Trophoblast cell (in vitro differentiated cells and primary cell): ENCODE measurements around the gene BABAM2.

Experiments used
- DNase-seq, 2 donors: peaks; one replicate each; pipeline ENCODE4 v3.0.0-alpha.2; 2016
- H2AFZ ChIP-seq: 2 replicates; pipeline ENCODE4 v1.6.1; 2013; ENCODE audit warnings: low read length, moderate library complexity, mild to moderate bottlenecking; ENCODE audit not compliant: insufficient read depth, poor library complexity
- H2AK5ac ChIP-seq: 2 replicates; pipeline ENCODE4 v1.6.1; 2013; ENCODE audit warnings: mild to moderate bottlenecking, low read length
- H2BK120ac ChIP-seq: 2 replicates; pipeline ENCODE4 v1.6.1; 2013; ENCODE audit warnings: low read length, mild to moderate bottlenecking, moderate library complexity; ENCODE audit not compliant: insufficient read depth, poor library complexity
- H2BK12ac ChIP-seq: 2 replicates; pipeline ENCODE4 v1.6.1; 2013; ENCODE audit warnings: mild to moderate bottlenecking, low read length, moderate library complexity
- H2BK5ac ChIP-seq: 2 replicates; pipeline ENCODE4 v1.6.1; 2013; ENCODE audit warnings: low read length, low read depth, moderate library complexity, mild to moderate bottlenecking; ENCODE audit not compliant: poor library complexity
- H3K14ac ChIP-seq: 2 replicates; pipeline ENCODE4 v1.6.1; 2013; ENCODE audit warnings: mild to moderate bottlenecking, low read length
- H3K18ac ChIP-seq: 2 replicates; pipeline ENCODE4 v1.6.1; 2013; ENCODE audit warnings: mild to moderate bottlenecking, low read length
- H3K23ac ChIP-seq: 2 replicates; pipeline ENCODE4 v1.6.1; 2013; ENCODE audit warnings: low read length
- H3K27ac ChIP-seq: 2 replicates; pipeline ENCODE4 v1.5.1; 2013; ENCODE audit warnings: low read depth, mild to moderate bottlenecking, inconsistent platforms, low read length, moderate library complexity
- H3K27me3 ChIP-seq: 2 replicates; pipeline ENCODE4 v1.6.1; 2013; ENCODE audit warnings: inconsistent platforms, mild to moderate bottlenecking, low read length, moderate library complexity; ENCODE audit not compliant: insufficient read depth
- H3K36me3 ChIP-seq, 2 experiments: 1 replicate in 1 of 2; 2 replicates in 1 of 2; pipeline ENCODE4 v1.6.1; 2013; ENCODE audit warnings: low read length in 2 of 2, mild to moderate bottlenecking in 2 of 2, moderate library complexity in 1 of 2; ENCODE audit not compliant: insufficient read depth in 2 of 2, control insufficient read depth in 1 of 2
- H3K4ac ChIP-seq: 2 replicates; pipeline ENCODE4 v1.6.1; 2013; ENCODE audit warnings: low read depth, mild to moderate bottlenecking, low read length, moderate library complexity
- H3K4me1 ChIP-seq, 2 experiments: 1 replicate in 1 of 2; 2 replicates in 1 of 2; pipeline ENCODE4 v1.6.1; 2013; ENCODE audit warnings: low read length in 2 of 2, mild to moderate bottlenecking in 2 of 2, moderate library complexity in 1 of 2; ENCODE audit not compliant: insufficient read depth in 2 of 2, control insufficient read depth in 1 of 2
- H3K4me2 ChIP-seq: 2 replicates; pipeline ENCODE4 v1.6.1; 2013; ENCODE audit warnings: inconsistent platforms, mild to moderate bottlenecking, low read length, moderate library complexity
- H3K4me3 ChIP-seq: 2 replicates; pipeline ENCODE4 v1.5.1; 2013; ENCODE audit warnings: mild to moderate bottlenecking, low read depth, low read length, inconsistent platforms
- H3K79me1 ChIP-seq: one replicate; pipeline ENCODE4 v1.6.1; 2013; ENCODE audit warnings: low read length
- H3K79me2 ChIP-seq: 2 replicates; pipeline ENCODE4 v1.6.1; 2013; ENCODE audit warnings: low read length, mild to moderate bottlenecking; ENCODE audit not compliant: control insufficient read depth, insufficient read depth, poor library complexity
- H3K9ac ChIP-seq: 2 replicates; pipeline ENCODE4 v1.6.1; 2013; ENCODE audit warnings: mild to moderate bottlenecking, low read length
- H3K9me3 ChIP-seq: 2 replicates; pipeline ENCODE4 v1.6.1; 2013; ENCODE audit warnings: low read depth, mild to moderate bottlenecking, control low read depth, inconsistent platforms, low read length; ENCODE audit not compliant: insufficient read depth
- H4K12ac ChIP-seq: 2 replicates; pipeline ENCODE4 v1.6.1; 2013; ENCODE audit warnings: low read depth, mild to moderate bottlenecking, low read length, moderate library complexity
- H4K8ac ChIP-seq: 2 replicates; pipeline ENCODE4 v1.6.1; 2013; ENCODE audit warnings: low read depth, mild to moderate bottlenecking, low read length, moderate library complexity
- H4K91ac ChIP-seq: one replicate; pipeline ENCODE4 v1.6.1; 2013; ENCODE audit warnings: low read depth, mild to moderate bottlenecking, low read length, moderate library complexity
- WGBS: extraction: QIAGEN DNeasy Blood & Tissue Kit; methylation state at CpG from one replicate; pipeline ENCODE4 v1.1.7; 2013; ENCODE audit warnings: missing lambda C conversion rate; ENCODE audit not compliant: insufficient read length, insufficient coverage; ENCODE audit errors: extremely low coverage; 5-methylcytosine and 5-hydroxymethylcytosine counted together

BABAM2 gene

GRCh38 chr2:28085201-28085600 is 194.7 kb downstream of the BABAM2 start:
- H3K4me2 ChIP-seq = no peak overlapping the region
- no peak overlapping the region for H2BK5ac ChIP-seq
- H3K27ac ChIP-seq = no peak overlapping the region
- no peak for DNase-seq
- no peak overlapping the region for H3K4ac ChIP-seq
- H3K36me3 ChIP-seq = no peaks in the 10 kb centered on the region
- H4K91ac ChIP-seq = no peak overlapping the region
- no CpG with 5 or more reads among the region's 2 CpGs for WGBS
- no peaks in the 10 kb centered on the region for H3K9me3 ChIP-seq
- H2BK120ac ChIP-seq = no peak overlapping the region
- no peak overlapping the region for H2AFZ ChIP-seq
- H3K79me1 ChIP-seq = no peaks in the 10 kb centered on the region
- H3K18ac ChIP-seq = no peak overlapping the region
- H3K79me2 ChIP-seq = no peaks in the 10 kb centered on the region
- H3K4me1 ChIP-seq = no peaks in the 10 kb centered on the region
- H3K27me3 ChIP-seq = no peaks in the 10 kb centered on the region
- no peak overlapping the region for H3K23ac ChIP-seq
- H3K14ac ChIP-seq = no peak overlapping the region
- no peak overlapping the region for H3K4me3 ChIP-seq
- no peak overlapping the region for H4K12ac ChIP-seq
- H4K8ac ChIP-seq = no peak overlapping the region
- no peak overlapping the region for H2AK5ac ChIP-seq
- no peak overlapping the region for H2BK12ac ChIP-seq
- H3K9ac ChIP-seq = no peak overlapping the region

GRCh38 chr2:28086611-28087010 is 196.1 kb downstream of the BABAM2 start:
- Histone ChIP-seq H3K23ac (no peak overlapping the region), H3K79me2 (no peaks in the 10 kb centered on the region), H3K4me3 (no peak overlapping the region), H3K9ac (no peak overlapping the region), H4K91ac (no peak overlapping the region), H3K14ac (no peak overlapping the region), H3K27me3 (no peaks in the 10 kb centered on the region), H3K79me1 (no peaks in the 10 kb centered on the region), H2BK12ac (no peak overlapping the region), H3K9me3 (no peaks in the 10 kb centered on the region), H3K27ac (no peak overlapping the region), H4K8ac (no peak overlapping the region), H3K4me2 (no peak overlapping the region), H3K4ac (no peak overlapping the region), H4K12ac (no peak overlapping the region), H3K36me3 (no peaks in the 10 kb centered on the region), H2AFZ (no peak overlapping the region), H2BK120ac (no peak overlapping the region), H2BK5ac (no peak overlapping the region), H2AK5ac (no peak overlapping the region), H3K18ac (no peak overlapping the region), H3K4me1 (no peaks in the 10 kb centered on the region)
- no CpG with 5 or more reads among the region's 3 CpGs for WGBS
- no peak for DNase-seq

GRCh38 chr2:28088970-28089369 is 198.4 kb downstream of the BABAM2 start:
- H3K18ac ChIP-seq = no peak overlapping the region
- no peaks in the 10 kb centered on the region for H3K9me3 ChIP-seq
- no peak overlapping the region for H3K4me2 ChIP-seq
- no peaks in the 10 kb centered on the region for H3K4me1 ChIP-seq
- H4K12ac ChIP-seq = no peak overlapping the region
- H3K36me3 ChIP-seq = no peaks in the 10 kb centered on the region
- no peak overlapping the region for H3K4ac ChIP-seq
- H2AFZ ChIP-seq = no peak overlapping the region
- H2BK12ac ChIP-seq = no peak overlapping the region
- H4K8ac ChIP-seq = no peak overlapping the region
- no peaks in the 10 kb centered on the region for H3K79me1 ChIP-seq
- no CpG with 5 or more reads among the region's 4 CpGs for WGBS
- H2AK5ac ChIP-seq = no peak overlapping the region
- no peaks in the 10 kb centered on the region for H3K27me3 ChIP-seq
- no peak overlapping the region for H3K14ac ChIP-seq
- H3K4me3 ChIP-seq = no peak overlapping the region
- H3K9ac ChIP-seq = no peak overlapping the region
- H3K23ac ChIP-seq = no peak overlapping the region
- H3K79me2 ChIP-seq = no peaks in the 10 kb centered on the region
- DNase-seq = peak in 1 of 2 donors; percentile 26
- no peak overlapping the region for H2BK5ac ChIP-seq
- no peak overlapping the region for H4K91ac ChIP-seq
- H3K27ac ChIP-seq = no peak overlapping the region
- H2BK120ac ChIP-seq = no peak overlapping the region

- Histone ChIP-seq H3K4me3 (no peak overlapping the region), H3K27ac (no peak overlapping the region), H3K9me3 (no peaks in the 10 kb centered on the region), H3K9ac (no peak overlapping the region), H3K18ac (no peak overlapping the region), H2AFZ (no peak overlapping the region), H3K23ac (no peak overlapping the region), H2BK12ac (no peak overlapping the region), H3K36me3 (no peaks in the 10 kb centered on the region), H4K91ac (no peak overlapping the region), H3K79me1 (no peaks in the 10 kb centered on the region), H2BK5ac (no peak overlapping the region), H3K14ac (no peak overlapping the region), H3K4me1 (no peaks in the 10 kb centered on the region), H2AK5ac (no peak overlapping the region), H3K4ac (no peak overlapping the region), H3K79me2 (no peaks in the 10 kb centered on the region), H4K8ac (no peak overlapping the region), H2BK120ac (no peak overlapping the region), H3K4me2 (no peak overlapping the region), H4K12ac (no peak overlapping the region), H3K27me3 (no peaks in the 10 kb centered on the region)
- WGBS = no CpG with 5 or more reads among the region's 1 CpG
- DNase-seq = no peak
Observed at GRCh38 chr2:28089486-28089885, 199.0 kb downstream of the BABAM2 start.
